CD4-positive, alpha-beta memory T cell (primary cell): Measurements from ENCODE around the gene NDE1. TPM values are rescaled to one million over a fixed set of nuclear protein-coding genes. Genes with fewer than 3 reads are reported as not detected.

Experiments used
- CTCF ChIA-PET: fragments of 350-600 bp; sonication (Branson Sonifier 250); formaldehyde crosslinking; loops from one replicate; lab custom pipeline; 2021; ENCODE audit warnings: inconsistent platforms; ENCODE audit not compliant: partially characterized antibody; lab: Charles Lee
- POLR2A ChIA-PET: fragments of 350-600 bp; sonication (Branson Sonifier 250); formaldehyde crosslinking; loops from one replicate; lab custom pipeline; 2021; ENCODE audit not compliant: partially characterized antibody; lab: Charles Lee
- DNase-seq, 5 donors: peaks; one replicate each; pipeline versions ENCODE4 v3.0.0 to v3.0.0-alpha.2; 2020 to 2022; ENCODE audit warnings: mixed read lengths in 1 of 5
- H3K27ac ChIP-seq: one replicate; pipeline ENCODE4 v1.7.0; 2013; ENCODE audit warnings: low read depth, low read length
- H3K27me3 ChIP-seq: 2 replicates; pipeline ENCODE4 v1.7.0; 2013; ENCODE audit warnings: mild to moderate bottlenecking, low read length, moderate library complexity; ENCODE audit not compliant: insufficient read depth
- H3K36me3 ChIP-seq: 2 replicates; pipeline ENCODE4 v1.7.0; 2013; ENCODE audit warnings: mild to moderate bottlenecking, low read length, moderate library complexity; ENCODE audit not compliant: insufficient read depth
- H3K4me1 ChIP-seq: 2 replicates; pipeline ENCODE4 v1.7.0; 2013; ENCODE audit warnings: mild to moderate bottlenecking, low read length, moderate library complexity; ENCODE audit not compliant: insufficient read depth
- H3K4me3 ChIP-seq, 2 donors: one replicate each; pipeline ENCODE4 v1.7.0; 2013; ENCODE audit warnings: low read length in 2 of 2, mild to moderate bottlenecking in 1 of 2
- H3K9me3 ChIP-seq, 2 donors: one replicate each; pipeline ENCODE4 v1.7.0; 2013; ENCODE audit warnings: low read length in 2 of 2, control low read depth in 1 of 2; ENCODE audit not compliant: control insufficient read depth in 1 of 2
- H3K27ac Mint-ChIP-seq, 7 donors: one replicate each; pipeline ENCODE4 v1.8.0; 2020 to 2021; ENCODE audit warnings: mixed read lengths in 7 of 7, mild to moderate bottlenecking in 6 of 7, inconsistent platforms in 3 of 7, moderate library complexity in 3 of 7
- H3K27me3 Mint-ChIP-seq, 2 donors: one replicate each; pipeline ENCODE4 v1.8.0; 2020 to 2021; ENCODE audit warnings: mixed read lengths in 2 of 2
- H3K36me3 Mint-ChIP-seq, 2 donors: one replicate each; pipeline ENCODE4 v1.8.0; 2020 to 2021; ENCODE audit warnings: mixed read lengths in 2 of 2, inconsistent platforms in 1 of 2, mild to moderate bottlenecking in 1 of 2
- H3K4me1 Mint-ChIP-seq, 4 donors: one replicate each; pipeline ENCODE4 v1.8.0; 2020 to 2021; ENCODE audit warnings: mixed read lengths in 4 of 4, mild to moderate bottlenecking in 1 of 4
- H3K4me3 Mint-ChIP-seq, 8 donors: one replicate each; pipeline ENCODE4 v1.8.0; 2020 to 2021; ENCODE audit warnings: mixed read lengths in 8 of 8, mild to moderate bottlenecking in 7 of 8, moderate library complexity in 6 of 8, inconsistent platforms in 3 of 8
- H3K9me3 Mint-ChIP-seq, 8 donors: one replicate each; pipeline ENCODE4 v1.8.0; 2020 to 2021; ENCODE audit warnings: mixed read lengths in 8 of 8, mild to moderate bottlenecking in 5 of 8, inconsistent platforms in 3 of 8, moderate library complexity in 1 of 8
- intact Hi-C: fragments of 100-400 bp; cut with micrococcal nuclease; formaldehyde crosslinking; loops from one replicate; pipeline ENCODE4 v1.15.1; 2023
- polyA plus RNA-seq, 2 donors: library from polyadenylated mRNA; unstranded; fragments of 300-500 nt; fragmentation: Illumina TruSeq; gene quantifications; one replicate each; pipeline ENCODE4 v1.2.3, GENCODE V29; 2021
- total RNA-seq, 2 experiments: library from RNA; stranded (reverse); gene quantifications; one replicate each; pipeline ENCODE4 v1.2.3, GENCODE V29; 2021

NDE1 gene
- total and polyA plus RNA-seq, 4 experiments from 2014 or later = 15.3 to 128 (median 93.8) TPM

- CTCF ChIA-PET = no interaction called here
- H3K9me3 Mint-ChIP-seq = no peaks in the 10 kb centered on the region
Measured at GRCh38 chr16:15611610-15612009, 38.4 kb upstream of the NDE1 start.

GRCh38 chr16:15613676-15614075 lies 36.4 kb upstream of the NDE1 start:
- ChIA-PET CTCF (no interaction called here), POLR2A (interaction anchor here (0.6 kb wide), 1 partner anchor 9 kb away, joined by 3 read pairs; no protein-coding TSS in a partner anchor)
- peak in 1 of 5 donors; percentile 11 for DNase-seq
- H3K27ac Mint-ChIP-seq = peak overlapping the region in 4 of 7 donors; percentile 46 to 70 (median 56)
- Histone ChIP-seq H3K4me3 (no peak overlapping the region), H3K4me1 (no peaks in the 10 kb centered on the region), H3K9me3 (no peaks in the 10 kb centered on the region), H3K27ac (no peak overlapping the region), H3K27me3 (no peaks in the 10 kb centered on the region), H3K36me3 (peaks cover 74% of the 10 kb centered on the region)
- peaks cover 61 to 80% of the 10 kb centered on the region in 2 donors for H3K36me3 Mint-ChIP-seq
- intact Hi-C loops = no loop called here
- H3K4me3 Mint-ChIP-seq = no peak overlapping the region
- H3K9me3 Mint-ChIP-seq = no peaks in the 10 kb centered on the region
- H3K4me1 Mint-ChIP-seq = peaks cover 0 to 1% (median 0%) of the 10 kb centered on the region in 4 donors
- no peaks in the 10 kb centered on the region for H3K27me3 Mint-ChIP-seq

More at GRCh38 chr16:15611610-15612009, 38.4 kb upstream of the NDE1 start:
- peaks cover 58 to 77% of the 10 kb centered on the region in 2 donors for H3K36me3 Mint-ChIP-seq
- POLR2A ChIA-PET = no interaction called here
- no peak overlapping the region for H3K27ac ChIP-seq
- peaks cover 0 to 4% (median under 1%) of the 10 kb centered on the region in 4 donors for H3K4me1 Mint-ChIP-seq
- no peaks in the 10 kb centered on the region for H3K9me3 ChIP-seq
- H3K27me3 ChIP-seq = no peaks in the 10 kb centered on the region
- no peaks in the 10 kb centered on the region for H3K27me3 Mint-ChIP-seq
- no peaks in the 10 kb centered on the region for H3K4me1 ChIP-seq
- H3K4me3 Mint-ChIP-seq = no peak overlapping the region
- no peak overlapping the region for H3K4me3 ChIP-seq
- peak overlapping the region in 1 of 7 donors; percentile 22 for H3K27ac Mint-ChIP-seq
- H3K36me3 ChIP-seq = peaks cover 74% of the 10 kb centered on the region
- intact Hi-C loops = no loop called here
- no peak for DNase-seq

- CTCF ChIA-PET = no interaction called here
- no peaks in the 10 kb centered on the region for H3K27me3 Mint-ChIP-seq
- peaks cover 64 to 79% of the 10 kb centered on the region in 2 donors for H3K36me3 Mint-ChIP-seq
- POLR2A ChIA-PET = no interaction called here
- no peak overlapping the region for H3K4me3 Mint-ChIP-seq
- H3K9me3 ChIP-seq = no peaks in the 10 kb centered on the region
- peaks cover 66% of the 10 kb centered on the region for H3K36me3 ChIP-seq
- H3K4me1 Mint-ChIP-seq = peaks cover 0 to 1% (median 0%) of the 10 kb centered on the region in 4 donors
- no peak overlapping the region for H3K27ac Mint-ChIP-seq
- no peak overlapping the region for H3K4me3 ChIP-seq
- intact Hi-C loops = no loop called here
- H3K27me3 ChIP-seq = no peaks in the 10 kb centered on the region
- no peaks in the 10 kb centered on the region for H3K4me1 ChIP-seq
- H3K27ac ChIP-seq = no peak overlapping the region
- no peaks in the 10 kb centered on the region for H3K9me3 Mint-ChIP-seq
- DNase-seq = no peak
Measured at GRCh38 chr16:15616012-15616411, 34.0 kb upstream of the NDE1 start.

- POLR2A ChIA-PET = no interaction called here
- Mint-ChIP-seq H3K27ac (no peak overlapping the region), H3K4me3 (no peak overlapping the region)
Measured at GRCh38 chr16:15616475-15617165, 33.4 kb upstream of the NDE1 start.

GRCh38 chr16:15617901-15618300 lies 32.1 kb upstream of the NDE1 start:
- H3K4me3 ChIP-seq = no peak overlapping the region
- H3K4me1 Mint-ChIP-seq = peaks cover 0 to 1% (median 0%) of the 10 kb centered on the region in 4 donors
- H3K27ac ChIP-seq = no peak overlapping the region
- DNase-seq = no peak
- H3K27me3 ChIP-seq = no peaks in the 10 kb centered on the region
- peaks cover 62 to 81% of the 10 kb centered on the region in 2 donors for H3K36me3 Mint-ChIP-seq
- peak overlapping the region in 4 of 7 donors; percentile 49 to 72 (median 66) for H3K27ac Mint-ChIP-seq
- intact Hi-C loops = no loop called here
- no peaks in the 10 kb centered on the region for H3K4me1 ChIP-seq
- H3K27me3 Mint-ChIP-seq = no peaks in the 10 kb centered on the region
- ChIA-PET POLR2A (no interaction called here), CTCF (no interaction called here)
- H3K9me3 Mint-ChIP-seq = no peaks in the 10 kb centered on the region
- no peaks in the 10 kb centered on the region for H3K9me3 ChIP-seq
- no peak overlapping the region for H3K4me3 Mint-ChIP-seq
- H3K36me3 ChIP-seq = peaks cover 66% of the 10 kb centered on the region

More at GRCh38 chr16:15616475-15617165, 33.4 kb upstream of the NDE1 start:
- Mint-ChIP-seq H3K9me3 (no peaks in the 10 kb centered on the region), H3K27me3 (no peaks in the 10 kb centered on the region), H3K36me3 (peaks cover 68 to 82% of the 10 kb centered on the region in 2 donors), H3K4me1 (peaks cover 0 to 1% (median 0%) of the 10 kb centered on the region in 4 donors)
- Histone ChIP-seq H3K4me3 (no peak overlapping the region), H3K27ac (no peak overlapping the region), H3K4me1 (no peaks in the 10 kb centered on the region), H3K27me3 (no peaks in the 10 kb centered on the region), H3K9me3 (no peaks in the 10 kb centered on the region), H3K36me3 (peaks cover 66% of the 10 kb centered on the region)
- CTCF ChIA-PET = no interaction called here
- no peak for DNase-seq
- intact Hi-C loops = no loop called here

- ChIA-PET POLR2A (no interaction called here), CTCF (no interaction called here)
- H3K4me1 Mint-ChIP-seq = peaks cover 0 to 1% (median 0%) of the 10 kb centered on the region in 4 donors
- H3K9me3 ChIP-seq = no peaks in the 10 kb centered on the region
- H3K4me3 Mint-ChIP-seq = no peak overlapping the region
- H3K27me3 ChIP-seq = no peaks in the 10 kb centered on the region
- intact Hi-C loops = no loop called here
- peak overlapping the region in 6 of 7 donors; percentile 46 to 82 (median 64) for H3K27ac Mint-ChIP-seq
- no peaks in the 10 kb centered on the region for H3K27me3 Mint-ChIP-seq
- H3K36me3 Mint-ChIP-seq = peaks cover 60 to 81% of the 10 kb centered on the region in 2 donors
- no peak overlapping the region for H3K27ac ChIP-seq
- H3K36me3 ChIP-seq = peaks cover 64% of the 10 kb centered on the region
- DNase-seq = no peak
- H3K4me3 ChIP-seq = no peak overlapping the region
- no peaks in the 10 kb centered on the region for H3K4me1 ChIP-seq
- no peaks in the 10 kb centered on the region for H3K9me3 Mint-ChIP-seq
Measured at GRCh38 chr16:15618392-15618791, 31.7 kb upstream of the NDE1 start.

- no peak overlapping the region for H3K27ac ChIP-seq
- DNase-seq = no peak
- no peaks in the 10 kb centered on the region for H3K9me3 ChIP-seq
- peak overlapping the region in 2 of 7 donors; percentile 37 to 59 for H3K27ac Mint-ChIP-seq
- intact Hi-C loops = no loop called here
- H3K4me1 Mint-ChIP-seq = peaks cover 0 to 3% (median under 1%) of the 10 kb centered on the region in 4 donors
- H3K36me3 ChIP-seq = peaks cover 86% of the 10 kb centered on the region
- H3K4me3 ChIP-seq = no peak overlapping the region
- no peak overlapping the region for H3K4me3 Mint-ChIP-seq
- no peaks in the 10 kb centered on the region for H3K27me3 Mint-ChIP-seq
- no peaks in the 10 kb centered on the region for H3K4me1 ChIP-seq
- ChIA-PET POLR2A (interaction anchor here (1.2 kb wide), 1 partner anchor 10 kb away, joined by 4 read pairs; no protein-coding TSS in a partner anchor), CTCF (interaction anchor here (1.0 kb wide), 1 partner anchor 15 kb away, joined by 3 read pairs; no protein-coding TSS in a partner anchor)
- H3K36me3 Mint-ChIP-seq = peaks cover 68 to 90% of the 10 kb centered on the region in 2 donors
- H3K9me3 Mint-ChIP-seq = no peaks in the 10 kb centered on the region
- H3K27me3 ChIP-seq = no peaks in the 10 kb centered on the region
Measured at GRCh38 chr16:15620611-15621195, 29.3 kb upstream of the NDE1 start.
